T-helper 2 cell (primary cell): Measurements from ENCODE around the gene OSBPL10.
A peak's percentile ranks its signal among the peaks of the same experiment; 100 is the strongest.

ENCODE experiments used
- DNase-seq, 5 experiments: peaks; one replicate each; pipeline versions ENCODE4 v3.0.0 to v3.0.0-alpha.2; 2012 to 2022

Gene OSBPL10

GRCh38 chr3:31957106-31957505, 24.0 kb downstream of the OSBPL10 start:
- no peak for DNase-seq

GRCh38 chr3:31955581-31955980, 25.5 kb downstream of the OSBPL10 start:
- DNase-seq, result no peak

GRCh38 chr3:31953636-31954035, 27.4 kb downstream of the OSBPL10 start:
- DNase-seq, result no peak

GRCh38 chr3:31953091-31953490, 28.0 kb downstream of the OSBPL10 start:
- DNase-seq, result no peak

- DNase-seq, result no peak
Observed at GRCh38 chr3:31952205-31952604, 28.9 kb downstream of the OSBPL10 start.

- DNase-seq, result no peak
Observed at GRCh38 chr3:31948280-31948679, 32.8 kb downstream of the OSBPL10 start.

GRCh38 chr3:31947671-31948091, 33.4 kb downstream of the OSBPL10 start:
- no peak for DNase-seq

- DNase-seq, result no peak
Observed at GRCh38 chr3:31947162-31947561, 33.9 kb downstream of the OSBPL10 start.

- DNase-seq, result no peak
Observed at GRCh38 chr3:31946484-31947081, 34.5 kb downstream of the OSBPL10 start.

- no peak for DNase-seq
Observed at GRCh38 chr3:31945738-31946052, 35.4 kb downstream of the OSBPL10 start.

- no peak for DNase-seq
Observed at GRCh38 chr3:31943041-31943440, 38.0 kb downstream of the OSBPL10 start.

- no peak for DNase-seq
Observed at GRCh38 chr3:31942446-31942845, 38.6 kb downstream of the OSBPL10 start.

- DNase-seq, result no peak
Observed at GRCh38 chr3:31937225-31937624, 43.8 kb downstream of the OSBPL10 start.

GRCh38 chr3:31936420-31937060, 44.5 kb downstream of the OSBPL10 start:
- no peak for DNase-seq

GRCh38 chr3:31934866-31935265, 46.2 kb downstream of the OSBPL10 start:
- no peak for DNase-seq

- no peak for DNase-seq
Observed at GRCh38 chr3:31934018-31934417, 47.0 kb downstream of the OSBPL10 start.

- no peak for DNase-seq
Observed at GRCh38 chr3:31932990-31933389, 48.1 kb downstream of the OSBPL10 start.

GRCh38 chr3:31929826-31930502, 51.1 kb downstream of the OSBPL10 start:
- peak in 1 of 5 experiments; percentile 24 for DNase-seq

- no peak for DNase-seq
Observed at GRCh38 chr3:31927811-31928210, 53.3 kb downstream of the OSBPL10 start.

GRCh38 chr3:31926543-31926942, 54.5 kb downstream of the OSBPL10 start:
- peak in 1 of 5 experiments; percentile 10 for DNase-seq

GRCh38 chr3:31925271-31925630, 55.8 kb downstream of the OSBPL10 start:
- no peak for DNase-seq

- no peak for DNase-seq
Observed at GRCh38 chr3:31924610-31925270, 56.3 kb downstream of the OSBPL10 start.

GRCh38 chr3:31922962-31923361, 58.1 kb downstream of the OSBPL10 start:
- DNase-seq, result no peak

- DNase-seq, result no peak
Observed at GRCh38 chr3:31921837-31922236, 59.2 kb downstream of the OSBPL10 start.
